Sigmoid colon (tissue), 4 donors: ENCODE data around the gene ACTR6.

Source experiments
- POLR2A ChIP-seq, 2 donors: fragments of 450-650 bp; IDR thresholded peaks; one replicate each; pipeline ENCODE4 v1.6.1; 2016; ENCODE audit warnings: antibody characterized with exemption in 2 of 2, mild to moderate bottlenecking in 2 of 2, moderate library complexity in 2 of 2
- POLR2AphosphoS5 ChIP-seq, 4 donors: sonication (generic); formaldehyde crosslinking; IDR thresholded peaks; one replicate each; pipeline ENCODE4 v1.6.1; 2017; ENCODE audit warnings: antibody characterized with exemption in 4 of 4
- TF ChIP-seq, protein P1 (sequence below), 4 experiments: fragments of 450-650 bp in 3 of 4; fragments of 200-600 bp in 1 of 4; IDR thresholded peaks; one replicate each; pipeline ENCODE4 v1.5.1; 2016 to 2019; ENCODE audit warnings: antibody characterized with exemption in 4 of 4, mild to moderate bottlenecking in 3 of 4, moderate library complexity in 2 of 4

DNA sequence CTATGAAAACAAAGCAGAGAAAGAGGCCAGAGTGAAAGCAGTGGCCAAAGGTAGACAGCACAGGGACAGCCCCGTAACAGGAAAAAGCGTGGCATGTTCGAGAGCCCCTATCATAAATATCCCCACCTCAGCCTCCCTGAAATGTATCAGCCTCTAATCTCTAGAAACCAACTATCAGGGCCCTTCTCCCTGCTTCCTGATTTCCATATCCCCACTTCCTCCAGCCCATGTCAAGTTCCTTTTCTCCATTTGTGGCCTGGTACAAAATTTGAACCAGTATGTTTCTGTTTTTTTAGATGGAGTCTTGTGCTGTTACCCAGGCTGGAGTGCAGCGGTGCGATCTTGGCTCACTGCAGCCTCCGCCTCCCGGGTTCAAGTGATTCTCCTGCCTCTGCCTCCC lies 49.3 kb downstream of the ACTR6 start:
- TF ChIP-seq, protein P1, sequence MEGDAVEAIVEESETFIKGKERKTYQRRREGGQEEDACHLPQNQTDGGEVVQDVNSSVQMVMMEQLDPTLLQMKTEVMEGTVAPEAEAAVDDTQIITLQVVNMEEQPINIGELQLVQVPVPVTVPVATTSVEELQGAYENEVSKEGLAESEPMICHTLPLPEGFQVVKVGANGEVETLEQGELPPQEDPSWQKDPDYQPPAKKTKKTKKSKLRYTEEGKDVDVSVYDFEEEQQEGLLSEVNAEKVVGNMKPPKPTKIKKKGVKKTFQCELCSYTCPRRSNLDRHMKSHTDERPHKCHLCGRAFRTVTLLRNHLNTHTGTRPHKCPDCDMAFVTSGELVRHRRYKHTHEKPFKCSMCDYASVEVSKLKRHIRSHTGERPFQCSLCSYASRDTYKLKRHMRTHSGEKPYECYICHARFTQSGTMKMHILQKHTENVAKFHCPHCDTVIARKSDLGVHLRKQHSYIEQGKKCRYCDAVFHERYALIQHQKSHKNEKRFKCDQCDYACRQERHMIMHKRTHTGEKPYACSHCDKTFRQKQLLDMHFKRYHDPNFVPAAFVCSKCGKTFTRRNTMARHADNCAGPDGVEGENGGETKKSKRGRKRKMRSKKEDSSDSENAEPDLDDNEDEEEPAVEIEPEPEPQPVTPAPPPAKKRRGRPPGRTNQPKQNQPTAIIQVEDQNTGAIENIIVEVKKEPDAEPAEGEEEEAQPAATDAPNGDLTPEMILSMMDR (IDR thresholded peaks at IDR 0.05): no peak
- TF ChIP-seq POLR2AphosphoS5 (IDR thresholded peaks at IDR 0.05) (no peak), POLR2A (IDR thresholded peaks at IDR 0.05) (no peak)
